DMS153 treated with DMSO at 0.1 percent for 48 hours (cell line): ENCODE results near the gene HNRNPUL1.

Source experiments
- DNase-seq: peaks from one replicate; lab custom pipeline; 2025; ENCODE audit not compliant: unreplicated experiment; lab: John Stamatoyannopoulos, UW

Gene HNRNPUL1

GRCh38 chr19:41351339-41352245, 87.4 kb downstream of the HNRNPUL1 start:
- no peak for DNase-seq

GRCh38 chr19:41352279-41352608, 88.1 kb downstream of the HNRNPUL1 start:
- no peak for DNase-seq

GRCh38 chr19:41352609-41353465, 88.7 kb downstream of the HNRNPUL1 start:
- DNase-seq = no peak

GRCh38 chr19:41353466-41354342, 89.5 kb downstream of the HNRNPUL1 start, which contains the start of gene TGFB1:
TSS of gene TGFB1 (minus strand) at chr19:41353922. CDS start at chr19:41353044, 878 bp downstream.
- no peak for DNase-seq

GRCh38 chr19:41354343-41354953, 90.3 kb downstream of the HNRNPUL1 start:
- DNase-seq = no peak

- DNase-seq = no peak
These were observed 90.9 kb downstream of the HNRNPUL1 start for GRCh38 chr19:41355035-41355434.

GRCh38 chr19:41355802-41356201, 91.6 kb downstream of the HNRNPUL1 start:
- no peak for DNase-seq

- no peak for DNase-seq
These were observed 93.0 kb downstream of the HNRNPUL1 start for GRCh38 chr19:41356984-41357739.
